ENCODE measurements around the gene SURF1.
A peak's percentile ranks its signal among the peaks of the same experiment; 100 is the strongest.

The SURF1 gene

GRCh38 chr9:133351908-133352634, 4.2 kb downstream of the SURF1 start:
- peak; percentile 10 for TF ChIP-seq POLR2A (IDR thresholded peaks at IDR 0.05; ENCODE audit: extremely low read depth, insufficient read length)
- TF ChIP-seq, protein P1, sequence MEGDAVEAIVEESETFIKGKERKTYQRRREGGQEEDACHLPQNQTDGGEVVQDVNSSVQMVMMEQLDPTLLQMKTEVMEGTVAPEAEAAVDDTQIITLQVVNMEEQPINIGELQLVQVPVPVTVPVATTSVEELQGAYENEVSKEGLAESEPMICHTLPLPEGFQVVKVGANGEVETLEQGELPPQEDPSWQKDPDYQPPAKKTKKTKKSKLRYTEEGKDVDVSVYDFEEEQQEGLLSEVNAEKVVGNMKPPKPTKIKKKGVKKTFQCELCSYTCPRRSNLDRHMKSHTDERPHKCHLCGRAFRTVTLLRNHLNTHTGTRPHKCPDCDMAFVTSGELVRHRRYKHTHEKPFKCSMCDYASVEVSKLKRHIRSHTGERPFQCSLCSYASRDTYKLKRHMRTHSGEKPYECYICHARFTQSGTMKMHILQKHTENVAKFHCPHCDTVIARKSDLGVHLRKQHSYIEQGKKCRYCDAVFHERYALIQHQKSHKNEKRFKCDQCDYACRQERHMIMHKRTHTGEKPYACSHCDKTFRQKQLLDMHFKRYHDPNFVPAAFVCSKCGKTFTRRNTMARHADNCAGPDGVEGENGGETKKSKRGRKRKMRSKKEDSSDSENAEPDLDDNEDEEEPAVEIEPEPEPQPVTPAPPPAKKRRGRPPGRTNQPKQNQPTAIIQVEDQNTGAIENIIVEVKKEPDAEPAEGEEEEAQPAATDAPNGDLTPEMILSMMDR (IDR thresholded peaks at IDR 0.05; ENCODE audit: low read depth, low read length): peak; percentile 78
- TF ChIP-seq, protein P2, sequence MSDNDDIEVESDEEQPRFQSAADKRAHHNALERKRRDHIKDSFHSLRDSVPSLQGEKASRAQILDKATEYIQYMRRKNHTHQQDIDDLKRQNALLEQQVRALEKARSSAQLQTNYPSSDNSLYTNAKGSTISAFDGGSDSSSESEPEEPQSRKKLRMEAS (IDR thresholded peaks at IDR 0.05; ENCODE audit: low read depth, low read length): 0 out of 2 replicates have a peak, but pooled peaks have one; percentile 3
- TF ChIP-seq MYC (IDR thresholded peaks at IDR 0.05; ENCODE audit: low read depth, low read length): 0 out of 2 replicates have a peak, but pooled peaks have one; percentile 7
- H3K4me3 ChIP-seq (ENCODE audit: low read depth, low read length): no peak overlapping the region
- peak; percentile 90 for DNase-seq (ENCODE audit: low read depth)

DNA sequence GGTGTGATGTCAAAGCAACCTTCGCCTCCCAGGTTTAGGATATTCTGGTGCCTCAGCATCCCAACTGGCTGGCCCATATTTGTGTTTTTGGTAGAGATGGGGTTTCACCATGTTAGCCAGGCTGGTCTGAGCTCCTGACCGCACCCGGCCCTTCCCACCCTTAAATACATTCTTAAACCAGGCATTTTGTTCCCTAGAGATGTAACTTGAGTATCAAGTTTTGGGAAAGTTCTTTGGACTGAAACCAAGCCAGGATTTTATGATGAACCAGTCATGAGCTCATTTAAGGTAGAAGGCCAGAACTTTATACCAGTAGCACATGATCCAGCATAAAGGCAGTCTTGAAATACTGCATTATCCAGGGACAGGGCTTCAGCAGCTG, 4.8 kb downstream of the SURF1 start:
- H3K4me3 ChIP-seq (ENCODE audit: low read depth, low read length): no peak overlapping the region
- DNase-seq (ENCODE audit: low read depth): no peak
- no peak for TF ChIP-seq MYC (IDR thresholded peaks at IDR 0.05; ENCODE audit: low read depth, low read length)
- TF ChIP-seq, protein P2 (IDR thresholded peaks at IDR 0.05; ENCODE audit: low read depth, low read length): no peak
- TF ChIP-seq POLR2A (IDR thresholded peaks at IDR 0.05; ENCODE audit: extremely low read depth, insufficient read length): no peak
- TF ChIP-seq, protein P1 (IDR thresholded peaks at IDR 0.05; ENCODE audit: low read depth, low read length): no peak

DNA sequence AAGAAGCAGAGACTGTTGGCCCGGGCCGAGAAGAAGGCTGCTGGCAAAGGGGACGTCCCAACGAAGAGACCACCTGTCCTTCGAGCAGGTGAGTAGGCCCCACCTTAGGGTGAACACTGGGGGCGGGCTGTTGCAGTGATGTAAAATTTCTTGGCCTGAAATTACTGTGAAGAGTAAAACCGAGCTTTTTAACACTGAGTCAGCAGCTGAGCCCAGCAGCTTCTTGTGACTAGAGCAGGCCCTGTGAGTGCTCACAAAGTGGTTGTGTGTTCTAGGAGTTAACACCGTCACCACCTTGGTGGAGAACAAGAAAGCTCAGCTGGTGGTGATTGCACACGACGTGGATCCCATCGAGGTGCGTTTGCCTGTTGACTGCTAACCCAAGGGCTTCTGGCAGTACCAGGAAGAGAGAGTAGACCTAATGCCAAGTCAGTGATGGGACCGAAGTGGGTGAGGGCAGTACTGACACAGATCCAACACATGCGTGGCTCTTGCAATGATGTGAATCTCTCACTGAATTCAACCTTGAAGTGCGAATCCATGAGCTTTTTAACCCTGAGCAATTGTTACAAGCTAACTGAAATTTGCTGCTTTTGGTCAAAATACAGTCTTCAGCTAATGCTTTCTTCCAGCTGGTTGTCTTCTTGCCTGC, 6.2 kb downstream of the SURF1 start:
- H3K4me3 ChIP-seq (ENCODE audit: low read depth, low read length): peak overlapping the region; percentile 81
- DNase-seq (ENCODE audit: low read depth): no peak
- no peak for TF ChIP-seq MYC (IDR thresholded peaks at IDR 0.05; ENCODE audit: low read depth, low read length)
- TF ChIP-seq, protein P2 (IDR thresholded peaks at IDR 0.05; ENCODE audit: low read depth, low read length): no peak
- TF ChIP-seq, protein P1 (IDR thresholded peaks at IDR 0.05; ENCODE audit: low read depth, low read length): no peak
- TF ChIP-seq POLR2A (IDR thresholded peaks at IDR 0.05; ENCODE audit: extremely low read depth, insufficient read length): no peak

DNA sequence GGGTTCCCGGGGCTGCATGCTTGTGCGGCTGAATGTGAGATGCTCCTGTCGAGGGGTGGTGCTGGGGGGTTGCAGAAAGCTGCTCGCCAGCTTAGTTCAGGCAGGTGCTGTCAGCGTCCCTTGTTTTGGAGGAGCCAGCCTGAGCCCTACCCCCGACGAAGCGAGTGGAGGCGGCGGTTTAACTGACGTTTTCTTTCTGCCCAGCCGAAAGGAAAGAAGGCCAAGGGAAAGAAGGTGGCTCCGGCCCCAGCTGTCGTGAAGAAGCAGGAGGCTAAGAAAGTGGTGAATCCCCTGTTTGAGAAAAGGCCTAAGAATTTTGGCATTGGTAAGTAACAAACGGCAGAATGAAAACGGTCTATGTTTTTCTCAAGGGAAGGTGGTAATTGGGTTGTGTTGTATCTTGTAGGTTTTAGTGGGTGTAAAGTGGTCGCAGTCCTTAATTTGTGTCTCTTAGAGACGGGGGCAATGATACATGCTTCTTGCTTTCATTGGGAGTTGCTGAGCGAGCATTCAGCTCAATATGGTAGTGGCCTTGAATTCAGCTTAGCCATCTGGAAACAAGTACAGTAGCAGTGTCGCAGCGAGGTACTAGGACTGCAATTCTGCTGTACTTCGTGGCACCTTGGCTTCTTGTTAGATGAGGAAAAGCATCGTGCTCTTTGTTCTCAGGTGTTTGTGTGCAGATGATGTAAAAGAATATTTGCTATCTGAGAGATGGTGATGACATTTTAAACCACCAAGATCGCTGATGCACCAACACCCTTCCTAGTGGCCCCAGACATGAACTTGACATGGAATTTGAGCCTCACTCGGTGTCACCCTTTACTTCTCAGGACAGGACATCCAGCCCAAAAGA, 7.3 kb downstream of the SURF1 start:
- no peak for DNase-seq (ENCODE audit: low read depth)
- peak overlapping the region; percentile 81 for H3K4me3 ChIP-seq (ENCODE audit: low read depth, low read length)
- TF ChIP-seq, protein P2 (IDR thresholded peaks at IDR 0.05; ENCODE audit: low read depth, low read length): no peak
- TF ChIP-seq POLR2A (IDR thresholded peaks at IDR 0.05; ENCODE audit: extremely low read depth, insufficient read length) (no peak), MYC (IDR thresholded peaks at IDR 0.05; ENCODE audit: low read depth, low read length) (no peak)
- TF ChIP-seq, protein P1 (IDR thresholded peaks at IDR 0.05; ENCODE audit: low read depth, low read length): no peak

DNA sequence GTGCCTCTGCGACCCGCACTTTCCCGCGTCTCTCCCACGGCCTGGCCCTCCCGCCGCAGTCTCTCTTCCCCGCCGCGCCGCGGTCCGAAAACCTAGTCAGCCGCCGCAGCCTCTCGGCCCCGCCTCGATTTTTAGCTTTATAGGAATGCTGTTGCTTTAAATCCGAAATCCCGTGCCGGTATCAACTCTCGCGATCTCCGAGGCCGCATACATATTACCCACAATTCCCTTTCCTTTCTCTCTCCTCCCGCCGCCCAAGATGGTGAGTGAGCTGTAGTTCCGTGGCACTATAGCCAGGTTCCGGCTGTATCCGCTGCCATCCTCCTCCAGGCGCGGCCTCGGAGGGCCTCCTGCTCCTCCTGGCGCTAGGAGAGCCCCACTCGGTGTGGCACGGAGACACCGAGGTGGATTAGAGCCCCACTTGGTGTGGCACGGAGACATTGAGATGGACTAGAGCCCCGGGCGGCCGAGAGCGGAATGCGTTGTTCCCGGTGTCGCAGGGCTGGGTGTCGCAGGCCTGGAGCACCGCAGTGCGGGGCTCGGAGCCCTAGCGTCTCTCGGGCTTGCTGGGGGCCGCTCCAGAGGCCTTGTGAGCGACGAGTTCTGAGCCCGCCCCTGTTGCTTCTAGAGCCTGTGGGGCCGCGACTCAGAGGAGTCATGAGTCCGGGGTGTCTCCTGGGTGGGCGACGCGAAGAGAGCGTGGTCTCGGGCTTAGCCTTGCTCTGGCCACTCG, 8.1 kb downstream of the SURF1 start, which contains the start of the genes MED22 and RPL7A:
MED22 (minus strand) TSS at position 147 of the 733 bp plus-strand sequence. CDS start 1,469 bp downstream, outside the sequence.
RPL7A (plus strand) TSS at position 234 of the 733 bp plus-strand sequence; CDS start at position 260, 26 bp downstream.
- peak within 1 kb of the TSS; percentile 81 for H3K4me3 ChIP-seq (ENCODE audit: low read depth, low read length)
- TF ChIP-seq, protein P2 (IDR thresholded peaks at IDR 0.05; ENCODE audit: low read depth, low read length): peak; percentile 84
- TF ChIP-seq MYC (IDR thresholded peaks at IDR 0.05; ENCODE audit: low read depth, low read length) (peak; percentile 95), POLR2A (IDR thresholded peaks at IDR 0.05; ENCODE audit: extremely low read depth, insufficient read length) (peak; percentile 98)
- TF ChIP-seq, protein P1 (IDR thresholded peaks at IDR 0.05; ENCODE audit: low read depth, low read length): no peak
- peak; percentile 95 for DNase-seq (ENCODE audit: low read depth)

All from NB4 (cell line).